Amniotic epithelial cell (primary cell): Measurements from ENCODE around the gene KCNH5.

Experiments
- DNase-seq: peaks from one replicate; pipeline ENCODE4 v3.0.0-alpha.2; 2010; ENCODE audit warnings: low read depth

KCNH5 gene

DNA sequence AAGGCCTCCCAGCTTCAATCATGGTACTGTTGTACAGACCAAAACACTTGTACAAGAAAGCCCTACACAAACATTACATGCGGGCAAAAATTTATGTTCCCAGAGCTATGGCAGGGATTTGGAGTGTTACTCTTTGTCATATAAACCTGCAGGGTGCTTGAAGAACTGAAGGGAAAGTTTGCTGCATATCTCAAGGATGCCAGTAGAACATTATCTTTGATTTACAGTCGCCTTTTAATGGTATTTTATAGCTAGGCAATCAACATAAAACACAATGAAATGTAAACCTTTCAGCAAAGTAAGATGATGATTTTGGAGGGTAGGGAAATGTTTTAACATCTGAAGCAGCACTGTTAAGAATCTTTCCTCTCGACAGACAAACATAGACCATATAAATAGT, 305.6 kb downstream of the KCNH5 start:
- no peak for DNase-seq

DNA sequence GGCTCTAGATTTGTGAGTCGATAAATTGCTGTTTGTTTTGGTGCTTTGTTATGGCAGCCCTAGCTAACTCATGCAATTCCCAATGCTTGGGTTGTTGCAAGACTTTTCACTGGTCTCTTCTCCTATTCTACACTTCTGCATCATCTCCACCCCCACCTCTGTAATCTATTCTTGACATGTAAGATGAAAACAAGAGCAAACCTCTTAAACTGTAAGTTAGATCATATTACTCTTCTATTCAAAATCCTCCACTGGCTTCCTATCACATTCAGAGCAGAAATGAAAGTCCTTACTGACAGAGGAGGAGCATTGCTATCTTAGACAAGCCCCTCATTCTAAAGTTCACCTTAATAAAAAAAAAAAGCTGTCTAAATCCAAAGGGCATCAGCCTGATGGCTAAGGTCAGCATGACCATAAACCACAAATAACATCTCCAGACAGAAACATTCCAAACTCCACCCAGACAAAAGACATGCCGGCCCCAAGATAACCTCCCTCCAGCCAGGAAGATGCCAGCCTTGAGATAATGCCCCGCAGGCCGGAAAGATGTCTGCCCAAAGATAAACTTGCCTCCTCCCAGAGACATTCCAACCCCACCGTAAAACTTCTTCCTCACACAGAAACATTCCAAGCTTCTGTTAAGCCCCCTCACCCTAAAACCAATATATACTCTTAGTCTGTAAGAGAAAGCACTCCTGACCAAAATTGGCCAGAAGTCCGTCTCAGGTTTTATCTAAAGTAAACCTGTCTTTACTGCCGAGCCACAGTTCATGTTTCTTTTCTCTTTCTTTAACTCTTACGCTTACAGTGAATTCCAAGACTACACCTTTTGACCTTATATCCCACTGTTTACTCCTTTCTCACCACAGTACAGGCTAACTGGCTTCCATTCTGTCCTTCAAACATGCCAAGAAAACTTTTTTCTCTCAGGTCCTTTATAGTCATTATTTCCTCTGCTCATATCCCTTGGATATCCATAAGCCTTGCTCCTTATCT, 308.9 kb downstream of the KCNH5 start:
- DNase-seq: peak; percentile 84

GRCh38 chr14:62734831-62735230, 310.4 kb downstream of the KCNH5 start:
- DNase-seq: no peak

- no peak for DNase-seq
Measured at GRCh38 chr14:62722406-62722805, 322.9 kb downstream of the KCNH5 start.

GRCh38 chr14:62718629-62719028, 326.6 kb downstream of the KCNH5 start:
- no peak for DNase-seq

DNA sequence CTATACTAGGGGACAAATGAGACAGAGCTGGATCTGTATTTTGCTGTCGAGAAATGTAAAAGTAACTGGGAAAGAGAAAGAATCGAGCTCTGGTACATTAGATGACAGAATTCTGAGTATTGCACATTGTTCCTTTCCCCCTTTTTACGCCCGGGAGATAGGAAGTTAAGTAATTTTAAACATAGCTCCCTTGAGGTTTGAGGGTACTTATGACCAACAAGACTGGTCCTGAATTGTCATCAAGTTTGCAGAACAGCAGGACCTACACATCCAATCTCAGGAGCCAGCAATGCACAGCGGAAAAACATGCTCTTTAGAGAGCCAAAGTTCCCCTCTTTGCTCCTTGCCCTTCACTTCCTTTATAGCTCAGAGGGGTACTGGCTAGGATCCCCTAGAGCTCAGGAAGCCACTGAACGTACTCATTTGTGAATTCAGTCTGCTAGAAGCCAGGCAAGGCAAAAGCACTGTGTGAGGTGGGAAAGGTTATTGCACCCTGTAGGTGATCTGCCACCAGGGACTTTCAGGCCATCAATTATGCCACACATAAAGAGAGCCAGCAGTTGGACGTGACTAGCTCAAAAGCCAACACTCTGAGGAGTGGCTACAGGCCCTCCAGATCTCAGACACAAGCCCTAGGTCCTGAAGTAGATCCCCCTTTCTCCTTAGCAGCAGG, 333.8 kb downstream of the KCNH5 start:
- no peak for DNase-seq

GRCh38 chr14:62710811-62711210, 334.4 kb downstream of the KCNH5 start:
- DNase-seq: no peak

- DNase-seq: no peak
Measured at GRCh38 chr14:62709773-62710172, 335.5 kb downstream of the KCNH5 start.

- peak; percentile 45 for DNase-seq
Measured at GRCh38 chr14:62706217-62706616, 339.0 kb downstream of the KCNH5 start.

- no peak for DNase-seq
Measured at GRCh38 chr14:62697461-62697860, 347.8 kb downstream of the KCNH5 start.

GRCh38 chr14:62696929-62697328, 348.3 kb downstream of the KCNH5 start:
- no peak for DNase-seq

- no peak for DNase-seq
Measured at GRCh38 chr14:62696331-62696924, 348.8 kb downstream of the KCNH5 start.

- DNase-seq: peak; percentile 100
Measured at GRCh38 chr14:62694075-62694474, 351.2 kb downstream of the KCNH5 start.

GRCh38 chr14:62692490-62693106, 352.7 kb downstream of the KCNH5 start:
- peak; percentile 72 for DNase-seq

- peak; percentile 99 for DNase-seq
Measured at GRCh38 chr14:62691647-62692489, 353.4 kb downstream of the KCNH5 start.

- no peak for DNase-seq
Measured at GRCh38 chr14:62689733-62690132, 355.5 kb downstream of the KCNH5 start.

DNA sequence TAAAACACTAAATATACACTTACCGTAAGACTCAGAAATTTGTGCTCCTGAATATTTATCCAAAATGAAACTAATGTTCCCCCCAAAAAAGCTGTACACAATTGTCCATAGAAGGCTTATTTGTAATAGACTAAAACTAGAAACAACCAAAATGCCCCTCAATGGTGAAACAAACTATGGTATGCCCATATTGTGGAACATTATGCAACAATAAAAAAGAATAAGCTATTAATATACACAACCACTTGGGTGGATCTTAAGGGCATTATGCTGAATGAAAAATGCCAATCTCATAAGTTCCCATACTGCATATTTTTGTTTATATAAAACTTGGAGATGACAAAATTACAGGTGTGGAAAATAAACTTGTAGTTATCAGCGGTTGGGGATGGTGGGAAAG, 357.4 kb downstream of the KCNH5 start:
- DNase-seq: no peak

- no peak for DNase-seq
Measured at GRCh38 chr14:62684376-62684775, 360.9 kb downstream of the KCNH5 start.

DNA sequence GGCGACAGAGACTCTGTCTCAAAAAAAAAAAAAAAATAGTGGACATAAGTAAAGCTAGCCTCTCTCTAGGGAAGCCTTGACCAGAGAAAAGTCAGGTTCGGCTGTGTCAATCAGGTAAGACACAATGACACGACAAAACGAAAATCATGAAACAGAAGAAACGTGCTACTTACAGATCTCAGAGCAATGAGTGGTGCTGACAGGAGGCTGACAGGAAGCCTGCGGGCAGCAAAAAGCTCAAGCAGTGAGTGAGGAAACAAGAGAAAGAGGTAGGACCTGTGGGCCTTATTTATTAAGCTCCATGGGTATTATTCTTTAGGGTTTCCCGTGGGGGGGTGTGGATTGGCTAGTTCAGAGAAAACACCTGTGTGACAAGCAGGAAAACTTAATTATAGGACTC, 363.1 kb downstream of the KCNH5 start:
- DNase-seq: no peak

DNA sequence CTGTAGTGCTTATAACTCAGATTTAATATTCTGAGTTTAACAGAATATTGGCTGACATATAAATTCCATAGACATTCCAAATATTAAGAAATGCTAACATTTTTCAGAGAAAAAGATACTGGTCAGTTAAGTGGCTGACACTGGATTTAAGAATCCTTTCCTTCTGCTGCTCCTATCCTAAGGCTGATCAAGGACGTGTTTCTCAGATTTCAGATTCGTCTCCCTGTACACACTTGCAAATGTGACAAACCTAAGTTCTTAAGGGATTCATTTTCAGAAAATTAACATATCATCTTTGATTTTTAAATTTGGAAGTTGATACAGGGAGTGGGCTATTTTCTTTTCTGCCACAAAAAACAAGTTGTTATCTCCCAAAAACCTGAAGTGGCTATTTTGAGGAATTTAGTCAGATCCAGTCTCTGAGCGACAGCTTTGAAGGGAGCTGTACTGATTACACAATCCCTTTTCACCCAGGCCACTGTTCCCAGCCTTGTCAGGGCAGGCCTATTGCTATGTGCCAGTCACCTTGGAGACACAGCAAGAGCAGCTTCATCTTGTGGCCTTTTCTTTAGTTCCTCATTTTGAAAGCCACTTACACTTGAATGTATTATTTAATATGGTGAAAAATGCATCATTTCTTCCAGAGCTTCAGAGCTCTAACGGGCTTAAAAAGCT, 370.6 kb downstream of the KCNH5 start:
- DNase-seq: no peak
